CD14-positive monocyte (primary cell): Measurements from ENCODE around the gene CSPG4. TPM values are rescaled to one million over a fixed set of nuclear protein-coding genes. Genes with fewer than 3 reads are reported as not detected.
"Not testable (repeated sequence)": the region's sequence is repeated elsewhere in the genome, so short reads cannot be mapped to it uniquely, and the experiment has no call there.

Source experiments
- DNase-seq, 3 donors: peaks; one replicate each; pipeline ENCODE4 v3.0.0-alpha.2; 2011 to 2022
- H2AFZ ChIP-seq: 2 replicates; pipeline ENCODE4 v1.6.0; 2012; ENCODE audit warnings: mild to moderate bottlenecking, low read depth, low read length, inconsistent platforms; ENCODE audit not compliant: insufficient read depth, poor library complexity, severe bottlenecking
- H3K27ac ChIP-seq, 2 donors: 1 replicate in 1 of 2; 2 replicates in 1 of 2; pipeline ENCODE4 v1.5.1; 2012 to 2013; ENCODE audit warnings: low read length in 2 of 2, control low read depth in 1 of 2, inconsistent platforms in 1 of 2, low read depth in 1 of 2, mild to moderate bottlenecking in 1 of 2
- H3K27me3 ChIP-seq, 2 donors: one replicate each; pipeline versions ENCODE4 v1.6.0 to v1.6.1; 2011 to 2013; ENCODE audit warnings: low read length in 2 of 2; ENCODE audit not compliant: control insufficient read depth in 2 of 2, insufficient read depth in 2 of 2
- H3K36me3 ChIP-seq, 2 donors: replicated peaks in 1 of 2; 1 replicate in 1 of 2; 2 replicates in 1 of 2; pipeline versions ENCODE4 v1.5.1 to v1.6.1; 2012 to 2013; ENCODE audit warnings: low read length in 2 of 2, control low read depth in 1 of 2, inconsistent platforms in 1 of 2, mild to moderate bottlenecking in 1 of 2; ENCODE audit not compliant: insufficient read depth in 2 of 2, control insufficient read depth in 1 of 2
- H3K4me1 ChIP-seq, 2 donors: 1 replicate in 1 of 2; 2 replicates in 1 of 2; pipeline versions ENCODE4 v1.5.1 to v1.6.1; 2012 to 2013; ENCODE audit warnings: low read length in 2 of 2, control low read depth in 1 of 2, inconsistent platforms in 1 of 2, mild to moderate bottlenecking in 1 of 2, moderate library complexity in 1 of 2; ENCODE audit not compliant: insufficient read depth in 2 of 2, control insufficient read depth in 1 of 2
- H3K4me2 ChIP-seq: replicated peaks from 2 replicates; pipeline ENCODE3; 2012; ENCODE audit warnings: low read length, moderate library complexity, mild to moderate bottlenecking; ENCODE audit not compliant: poor library complexity, severe bottlenecking; ENCODE audit errors: extremely low read depth
- H3K4me3 ChIP-seq, 3 experiments: fragments of 200-600 bp in 1 of 3; sonication (generic) in 1 of 3; replicated peaks in 1 of 3; 1 replicate in 2 of 3; 2 replicates in 1 of 3; pipeline ENCODE4 v1.5.1; 2011 to 2013; ENCODE audit warnings: low read length in 3 of 3, mild to moderate bottlenecking in 3 of 3, control low read depth in 2 of 3, low read depth in 2 of 3, inconsistent platforms in 1 of 3, moderate library complexity in 1 of 3
- H3K79me2 ChIP-seq: 2 replicates; pipeline ENCODE4 v1.6.0; 2012; ENCODE audit warnings: mild to moderate bottlenecking, control low read depth, inconsistent platforms, low read length, moderate library complexity; ENCODE audit not compliant: insufficient read depth
- H3K9ac ChIP-seq: 2 replicates; pipeline ENCODE4 v1.6.0; 2017; ENCODE audit warnings: low read length, mild to moderate bottlenecking; ENCODE audit not compliant: insufficient read depth, poor library complexity, severe bottlenecking
- H3K9me3 ChIP-seq, 2 donors: replicated peaks in 1 of 2; 1 replicate in 1 of 2; 2 replicates in 1 of 2; pipeline versions ENCODE4 v1.5.1 to v1.6.1; 2012 to 2013; ENCODE audit warnings: low read length in 2 of 2, control low read depth in 1 of 2; ENCODE audit not compliant: control insufficient read depth in 1 of 2, insufficient read depth in 1 of 2
- H4K20me1 ChIP-seq: 2 replicates; pipeline ENCODE4 v1.6.0; 2012; ENCODE audit warnings: mild to moderate bottlenecking, low read length, control low read depth, moderate library complexity; ENCODE audit not compliant: insufficient read depth
- H3K27ac Mint-ChIP-seq, 7 donors: one replicate each; pipeline ENCODE4 v1.8.0; 2020; ENCODE audit warnings: mild to moderate bottlenecking in 7 of 7, mixed read lengths in 7 of 7, moderate library complexity in 6 of 7, inconsistent platforms in 2 of 7
- H3K27me3 Mint-ChIP-seq, 3 donors: one replicate each; pipeline ENCODE4 v1.8.0; 2021 to 2022; ENCODE audit warnings: low read depth in 3 of 3, mild to moderate bottlenecking in 3 of 3, mixed read lengths in 3 of 3, moderate library complexity in 3 of 3, inconsistent platforms in 1 of 3
- H3K36me3 Mint-ChIP-seq, 2 donors: one replicate each; pipeline ENCODE4 v1.8.0; 2020; ENCODE audit warnings: mixed read lengths in 2 of 2, inconsistent platforms in 1 of 2, mild to moderate bottlenecking in 1 of 2
- H3K4me1 Mint-ChIP-seq: one replicate; pipeline ENCODE4 v1.8.0; 2020; ENCODE audit warnings: mild to moderate bottlenecking, mixed read lengths
- H3K4me3 Mint-ChIP-seq, 2 donors: one replicate each; pipeline ENCODE4 v1.8.0; 2020; ENCODE audit warnings: mild to moderate bottlenecking in 2 of 2, mixed read lengths in 2 of 2, moderate library complexity in 1 of 2
- H3K9me3 Mint-ChIP-seq, 7 donors: one replicate each; pipeline ENCODE4 v1.8.0; 2020 to 2022; ENCODE audit warnings: mixed read lengths in 7 of 7, mild to moderate bottlenecking in 6 of 7, moderate library complexity in 6 of 7, inconsistent platforms in 2 of 7
- WGBS: methylation state at CpG from one replicate; pipeline ENCODE4 v1.1.5; 2013; ENCODE audit warnings: missing lambda C conversion rate; ENCODE audit not compliant: insufficient coverage; 5-methylcytosine and 5-hydroxymethylcytosine counted together
- intact Hi-C, 2 donors: fragments of 100-400 bp; cut with micrococcal nuclease; formaldehyde crosslinking; loops; one replicate each; pipeline versions ENCODE4 v1.15.0 to v1.15.1; 2023
- polyA plus RNA-seq, 3 donors: library from polyadenylated mRNA; depleted of rRNA in 1 of 3; unstranded in 2 of 3; stranded (reverse) in 1 of 3; fragments of 300-500 nt in 2 of 3; fragments of >200 nt in 1 of 3; fragmentation: Illumina TruSeq in 2 of 3; gene quantifications; 1 replicate in 2 of 3; 2 replicates in 1 of 3; pipeline ENCODE4 v1.2.3, GENCODE V29; 2012 to 2021
- TF ChIP-seq, protein P1 (sequence below): fragments of 200-600 bp; IDR thresholded peaks from one replicate; pipeline ENCODE4 v1.8.0; 2022; ENCODE audit warnings: antibody characterized with exemption, mild to moderate bottlenecking

The CSPG4 gene
- polyA plus RNA-seq, 3 donors = not detected

DNA sequence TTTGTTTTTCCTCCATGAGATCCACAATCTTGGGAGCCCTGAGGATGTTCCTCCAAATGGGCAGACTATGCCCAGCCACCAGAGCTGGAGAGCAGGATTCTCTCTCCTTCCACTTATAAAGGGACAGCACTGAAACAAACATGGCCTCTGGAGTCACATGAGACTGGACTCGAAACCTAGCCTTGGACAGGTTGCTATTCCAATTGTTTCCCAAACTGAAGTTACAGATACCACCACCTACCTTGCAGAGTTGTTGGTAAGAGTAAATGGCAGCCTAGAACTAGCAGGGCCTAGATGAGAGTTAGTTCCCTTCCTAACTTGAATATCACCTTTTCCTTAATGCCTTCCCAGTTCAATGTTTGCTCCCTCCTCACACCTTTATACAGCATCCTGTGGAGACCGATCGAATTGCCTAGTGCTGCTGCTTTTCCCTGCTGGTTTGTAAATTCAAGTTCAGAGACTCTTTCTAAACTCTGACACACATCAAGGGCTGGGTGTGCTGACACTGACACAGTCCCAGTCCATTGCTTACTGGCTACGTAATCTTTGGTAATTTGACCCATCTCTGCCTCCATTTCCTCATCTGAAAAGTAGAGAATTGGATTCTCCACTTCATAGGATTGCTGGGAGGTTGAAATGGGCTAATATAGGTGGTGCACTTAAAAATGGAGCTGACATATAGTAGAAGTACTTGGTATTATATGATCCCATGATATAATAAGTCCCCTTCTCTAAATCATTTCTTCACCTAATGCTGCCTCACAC lies 75.2 kb downstream of the CSPG4 start:
- peaks cover 39% of the 10 kb centered on the region for H3K79me2 ChIP-seq
- H3K4me3 ChIP-seq = no peak overlapping the region
- H3K27ac ChIP-seq = peak overlapping the region in 1 of 2 donors; percentile 97
- no peak for DNase-seq
- peak overlapping the region; percentile 88 for H3K4me2 ChIP-seq
- Mint-ChIP-seq H3K27ac (peak overlapping the region in 4 of 7 donors; percentile 16 to 73 (median 54)), H3K4me3 (no peak overlapping the region), H3K4me1 (peaks cover 34% of the 10 kb centered on the region), H3K27me3 (peaks cover 0 to 2% (median 2%) of the 10 kb centered on the region in 3 donors), H3K9me3 (no peaks in the 10 kb centered on the region), H3K36me3 (peaks cover 5 to 8% of the 10 kb centered on the region in 2 donors)
- intact Hi-C loops = no loop called here
- peaks cover 27% of the 10 kb centered on the region for H4K20me1 ChIP-seq
- no peaks in the 10 kb centered on the region for H3K27me3 ChIP-seq
- peaks cover 0 to 7% of the 10 kb centered on the region in 2 donors for H3K36me3 ChIP-seq
- H2AFZ ChIP-seq = no peak overlapping the region
- no peaks in the 10 kb centered on the region for H3K9me3 ChIP-seq
- TF ChIP-seq, protein P1, sequence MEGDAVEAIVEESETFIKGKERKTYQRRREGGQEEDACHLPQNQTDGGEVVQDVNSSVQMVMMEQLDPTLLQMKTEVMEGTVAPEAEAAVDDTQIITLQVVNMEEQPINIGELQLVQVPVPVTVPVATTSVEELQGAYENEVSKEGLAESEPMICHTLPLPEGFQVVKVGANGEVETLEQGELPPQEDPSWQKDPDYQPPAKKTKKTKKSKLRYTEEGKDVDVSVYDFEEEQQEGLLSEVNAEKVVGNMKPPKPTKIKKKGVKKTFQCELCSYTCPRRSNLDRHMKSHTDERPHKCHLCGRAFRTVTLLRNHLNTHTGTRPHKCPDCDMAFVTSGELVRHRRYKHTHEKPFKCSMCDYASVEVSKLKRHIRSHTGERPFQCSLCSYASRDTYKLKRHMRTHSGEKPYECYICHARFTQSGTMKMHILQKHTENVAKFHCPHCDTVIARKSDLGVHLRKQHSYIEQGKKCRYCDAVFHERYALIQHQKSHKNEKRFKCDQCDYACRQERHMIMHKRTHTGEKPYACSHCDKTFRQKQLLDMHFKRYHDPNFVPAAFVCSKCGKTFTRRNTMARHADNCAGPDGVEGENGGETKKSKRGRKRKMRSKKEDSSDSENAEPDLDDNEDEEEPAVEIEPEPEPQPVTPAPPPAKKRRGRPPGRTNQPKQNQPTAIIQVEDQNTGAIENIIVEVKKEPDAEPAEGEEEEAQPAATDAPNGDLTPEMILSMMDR = no peak
- 100% methylated on average over 2 of the region's 4 CpGs for WGBS
- no peak overlapping the region for H3K9ac ChIP-seq
- peaks cover 30 to 38% of the 10 kb centered on the region in 2 donors for H3K4me1 ChIP-seq

DNA sequence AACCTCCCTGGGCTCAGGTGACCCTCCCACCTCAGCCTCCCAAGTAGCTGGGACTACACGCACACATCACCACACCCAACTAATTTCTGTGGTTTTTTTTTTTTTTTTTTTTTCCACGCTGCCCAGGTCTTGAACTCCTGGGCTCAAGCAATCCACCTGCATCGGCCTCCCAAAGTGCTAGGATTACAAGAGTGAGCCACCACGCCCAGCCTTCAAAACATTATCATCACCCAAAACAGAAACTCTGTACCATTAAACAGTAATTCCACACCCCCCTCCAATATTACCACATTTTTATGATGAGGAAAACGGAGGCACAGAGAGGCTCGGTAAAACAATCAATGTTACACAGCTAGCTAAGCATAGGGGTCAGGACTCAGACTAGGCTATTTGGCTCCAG lies 76.6 kb downstream of the CSPG4 start:
- no peak overlapping the region for H3K4me3 Mint-ChIP-seq
- WGBS = 100% methylated on average over 4 of the region's 6 CpGs
- no peaks in the 10 kb centered on the region for H3K27me3 ChIP-seq
- no peak overlapping the region for H2AFZ ChIP-seq
- peaks cover 36% of the 10 kb centered on the region for H3K79me2 ChIP-seq
- H3K9me3 ChIP-seq = no peaks in the 10 kb centered on the region
- DNase-seq = no peak
- peaks cover 30% of the 10 kb centered on the region for H3K4me1 Mint-ChIP-seq
- H3K4me3 ChIP-seq = no peak overlapping the region
- H3K4me2 ChIP-seq = no peak overlapping the region
- H3K4me1 ChIP-seq = peaks cover 28 to 36% of the 10 kb centered on the region in 2 donors
- peaks cover 0 to 7% of the 10 kb centered on the region in 2 donors for H3K36me3 ChIP-seq
- peak overlapping the region in 1 of 7 donors; percentile 18 for H3K27ac Mint-ChIP-seq
- H3K27me3 Mint-ChIP-seq = peaks cover 0 to 2% (median 0%) of the 10 kb centered on the region in 3 donors
- H4K20me1 ChIP-seq = peaks cover 27% of the 10 kb centered on the region
- no peak overlapping the region for H3K9ac ChIP-seq
- no peaks in the 10 kb centered on the region for H3K9me3 Mint-ChIP-seq
- H3K27ac ChIP-seq = no peak overlapping the region
- H3K36me3 Mint-ChIP-seq = peaks cover 5% of the 10 kb centered on the region in 2 donors
- TF ChIP-seq, protein P1 = no peak
- intact Hi-C loops = no loop called here

GRCh38 chr15:75633922-75634321 lies 78.7 kb downstream of the CSPG4 start:
- H3K4me3 Mint-ChIP-seq, H3K9me3 ChIP-seq, DNase-seq, H3K27me3 Mint-ChIP-seq, H2AFZ ChIP-seq, H3K9ac ChIP-seq, H3K27ac ChIP-seq, intact Hi-C loops, H3K4me3 ChIP-seq, H3K27ac Mint-ChIP-seq, H3K9me3 Mint-ChIP-seq, H3K36me3 Mint-ChIP-seq, H3K36me3 ChIP-seq, H3K4me2 ChIP-seq, H3K27me3 ChIP-seq: not testable (repeated sequence)
- Histone ChIP-seq H3K4me1 (peaks cover 14 to 18% of the 10 kb centered on the region in 2 donors), H4K20me1 (peaks cover 21% of the 10 kb centered on the region), H3K79me2 (peaks cover 27% of the 10 kb centered on the region)
- peaks cover 18% of the 10 kb centered on the region for H3K4me1 Mint-ChIP-seq
- WGBS = 96% methylated on average over 5 of the region's 7 CpGs
